ENCODE results near the gene ZBTB40. TPM values are rescaled to one million over a fixed set of nuclear protein-coding genes. Genes with fewer than 3 reads are reported as not detected.

Gene ZBTB40
- total RNA-seq, 6 experiments from 2014 or later, result 8.8 to 12.2 (median 10.7) TPM

GRCh38 chr1:22557341-22557950 lies 105.8 kb downstream of the ZBTB40 start:
- TF ChIP-seq CTCF (IDR thresholded peaks at IDR 0.05), result no peak
- H3K4me3 Mint-ChIP-seq, result no peak overlapping the region
- DNase-seq, result no peak
- no peaks in the 10 kb centered on the region for H3K9me3 Mint-ChIP-seq
- H3K27me3 Mint-ChIP-seq (ENCODE audit: insufficient read depth), result peaks cover 67% of the 10 kb centered on the region
- no peaks in the 10 kb centered on the region for H3K36me3 Mint-ChIP-seq (ENCODE audit: low read depth)
- H3K27ac Mint-ChIP-seq, result no peak overlapping the region; the same call in 1 of the 2 replicates
- H3K4me1 Mint-ChIP-seq (ENCODE audit: low read depth), result peaks cover 7% of the 10 kb centered on the region; the same call in 1 of the 2 replicates

GRCh38 chr1:22562584-22563583 lies 111.2 kb downstream of the ZBTB40 start, which contains the start of gene EPHA8:
EPHA8 (plus strand) TSS chr1:22563489; CDS start chr1:22563636, 147 bp downstream.
- no peak for DNase-seq
- Mint-ChIP-seq H3K4me3 (no peak within 1 kb of the TSS), H3K9me3 (no peaks in the 10 kb centered on the region), H3K27ac (no peak within 1 kb of the TSS), H3K36me3 (ENCODE audit: low read depth) (no peaks in the 10 kb centered on the region), H3K27me3 (ENCODE audit: insufficient read depth) (peaks cover 50% of the 10 kb centered on the region), H3K4me1 (ENCODE audit: low read depth) (no peaks in the 10 kb centered on the region)
- no peak for TF ChIP-seq CTCF (IDR thresholded peaks at IDR 0.05)

GRCh38 chr1:22563671-22564602 lies 112.3 kb downstream of the ZBTB40 start:
- Mint-ChIP-seq H3K4me3 (no peak overlapping the region), H3K36me3 (ENCODE audit: low read depth) (no peaks in the 10 kb centered on the region), H3K27ac (no peak overlapping the region), H3K4me1 (ENCODE audit: low read depth) (no peaks in the 10 kb centered on the region), H3K27me3 (ENCODE audit: insufficient read depth) (peaks cover 44% of the 10 kb centered on the region), H3K9me3 (no peaks in the 10 kb centered on the region)
- DNase-seq, result no peak
- TF ChIP-seq CTCF (IDR thresholded peaks at IDR 0.05), result no peak

- no peak for TF ChIP-seq CTCF (IDR thresholded peaks at IDR 0.05)
- Mint-ChIP-seq H3K36me3 (ENCODE audit: low read depth) (no peaks in the 10 kb centered on the region), H3K27ac (no peak overlapping the region), H3K4me3 (no peak overlapping the region), H3K9me3 (no peaks in the 10 kb centered on the region), H3K27me3 (ENCODE audit: insufficient read depth) (peaks cover 32% of the 10 kb centered on the region), H3K4me1 (ENCODE audit: low read depth) (no peaks in the 10 kb centered on the region)
- no peak for DNase-seq
Measured at GRCh38 chr1:22566161-22566560, 114.5 kb downstream of the ZBTB40 start.

- H3K27ac Mint-ChIP-seq, result no peak overlapping the region
- no peak for TF ChIP-seq CTCF (IDR thresholded peaks at IDR 0.05)
- H3K36me3 Mint-ChIP-seq (ENCODE audit: low read depth), result no peaks in the 10 kb centered on the region
- H3K27me3 Mint-ChIP-seq (ENCODE audit: insufficient read depth), result peaks cover 36% of the 10 kb centered on the region
- H3K4me1 Mint-ChIP-seq (ENCODE audit: low read depth), result no peaks in the 10 kb centered on the region
- no peak for DNase-seq
- H3K4me3 Mint-ChIP-seq, result no peak overlapping the region
- no peaks in the 10 kb centered on the region for H3K9me3 Mint-ChIP-seq
Measured at GRCh38 chr1:22567197-22567596, 115.5 kb downstream of the ZBTB40 start.
